Adrenal gland (tissue), 5 donors: ENCODE measurements around the gene SNED1.

Source experiments
- CTCF ChIP-seq, 6 experiments: fragments of 450-650 bp in 4 of 6; fragments of 200-600 bp in 2 of 6; sonication (generic) in 1 of 6; IDR thresholded peaks; 1 replicate in 5 of 6; 2 replicates in 1 of 6; pipeline versions ENCODE4 v1.5.1 to v1.8.0; 2016 to 2021; ENCODE audit warnings: antibody characterized with exemption in 6 of 6, mild to moderate bottlenecking in 2 of 6, moderate library complexity in 1 of 6
- POLR2A ChIP-seq, 2 donors: fragments of 450-650 bp; IDR thresholded peaks; one replicate each; pipeline ENCODE4 v1.6.1; 2017; ENCODE audit warnings: antibody characterized with exemption in 2 of 2, mild to moderate bottlenecking in 2 of 2, moderate library complexity in 1 of 2
- donor health status: DM: no; HTN: no; CAD: no.

GRCh38 chr2:240966906-240967680, 31.3 kb upstream of the SNED1 start:
- TF ChIP-seq POLR2A (IDR thresholded peaks at IDR 0.05) (no peak), CTCF (IDR thresholded peaks at IDR 0.05) (no peak)
